ENCODE results near the gene SELENOO. TPM values are rescaled to one million over a fixed set of nuclear protein-coding genes. Genes with fewer than 3 reads are reported as not detected.
"Not testable (repeated sequence)": the region's sequence is repeated elsewhere in the genome, so short reads cannot be mapped to it uniquely, and the experiment has no call there.

Gene SELENOO, protein sequence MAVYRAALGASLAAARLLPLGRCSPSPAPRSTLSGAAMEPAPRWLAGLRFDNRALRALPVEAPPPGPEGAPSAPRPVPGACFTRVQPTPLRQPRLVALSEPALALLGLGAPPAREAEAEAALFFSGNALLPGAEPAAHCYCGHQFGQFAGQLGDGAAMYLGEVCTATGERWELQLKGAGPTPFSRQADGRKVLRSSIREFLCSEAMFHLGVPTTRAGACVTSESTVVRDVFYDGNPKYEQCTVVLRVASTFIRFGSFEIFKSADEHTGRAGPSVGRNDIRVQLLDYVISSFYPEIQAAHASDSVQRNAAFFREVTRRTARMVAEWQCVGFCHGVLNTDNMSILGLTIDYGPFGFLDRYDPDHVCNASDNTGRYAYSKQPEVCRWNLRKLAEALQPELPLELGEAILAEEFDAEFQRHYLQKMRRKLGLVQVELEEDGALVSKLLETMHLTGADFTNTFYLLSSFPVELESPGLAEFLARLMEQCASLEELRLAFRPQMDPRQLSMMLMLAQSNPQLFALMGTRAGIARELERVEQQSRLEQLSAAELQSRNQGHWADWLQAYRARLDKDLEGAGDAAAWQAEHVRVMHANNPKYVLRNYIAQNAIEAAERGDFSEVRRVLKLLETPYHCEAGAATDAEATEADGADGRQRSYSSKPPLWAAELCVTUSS
- polyA plus RNA-seq (2013, experiment 1 of 2; ENCODE audit: insufficient read length), result 13.6 TPM
- polyA plus RNA-seq (2013, experiment 2 of 2; ENCODE audit: insufficient read length), result 11.9 TPM

DNA sequence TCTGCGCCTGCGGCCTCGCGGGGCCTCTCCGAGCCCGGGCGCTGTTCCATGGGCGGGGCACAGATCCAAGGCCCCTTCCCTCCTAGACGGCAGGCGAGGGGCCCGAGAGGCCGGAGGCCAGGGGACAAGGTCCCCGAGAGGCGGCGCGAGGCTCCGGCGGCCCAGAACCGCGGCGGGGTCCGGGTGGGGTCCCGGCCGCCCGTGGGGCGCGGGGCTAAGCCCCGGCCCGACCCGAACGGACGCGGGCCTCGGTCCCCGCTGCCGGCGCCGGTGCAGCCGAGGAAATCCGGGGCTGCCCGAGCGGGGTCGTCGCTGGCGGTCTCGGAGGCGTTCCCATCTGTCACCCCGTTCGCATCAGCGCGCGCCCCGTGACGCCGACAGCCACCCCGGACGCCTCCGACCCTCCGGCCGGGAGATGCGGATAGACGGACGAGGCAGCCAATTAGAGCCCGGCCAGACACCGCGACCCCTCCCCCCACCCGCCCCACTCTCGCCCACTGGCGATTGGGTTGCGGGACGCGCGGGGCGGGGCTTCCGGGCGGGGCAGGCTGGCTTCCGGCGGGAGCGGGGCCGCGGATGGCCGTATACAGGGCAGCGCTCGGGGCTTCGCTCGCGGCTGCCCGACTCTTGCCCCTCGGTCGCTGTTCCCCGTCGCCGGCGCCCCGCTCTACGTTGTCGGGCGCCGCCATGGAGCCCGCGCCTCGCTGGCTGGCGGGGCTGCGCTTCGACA is at the start of gene SELENOO:
Gene SELENOO (plus strand): TSS at position 551 of the 730 bp plus-strand sequence. CDS start 26 bp downstream, at position 577.
- DNase-seq, result peak; percentile 89

DNA sequence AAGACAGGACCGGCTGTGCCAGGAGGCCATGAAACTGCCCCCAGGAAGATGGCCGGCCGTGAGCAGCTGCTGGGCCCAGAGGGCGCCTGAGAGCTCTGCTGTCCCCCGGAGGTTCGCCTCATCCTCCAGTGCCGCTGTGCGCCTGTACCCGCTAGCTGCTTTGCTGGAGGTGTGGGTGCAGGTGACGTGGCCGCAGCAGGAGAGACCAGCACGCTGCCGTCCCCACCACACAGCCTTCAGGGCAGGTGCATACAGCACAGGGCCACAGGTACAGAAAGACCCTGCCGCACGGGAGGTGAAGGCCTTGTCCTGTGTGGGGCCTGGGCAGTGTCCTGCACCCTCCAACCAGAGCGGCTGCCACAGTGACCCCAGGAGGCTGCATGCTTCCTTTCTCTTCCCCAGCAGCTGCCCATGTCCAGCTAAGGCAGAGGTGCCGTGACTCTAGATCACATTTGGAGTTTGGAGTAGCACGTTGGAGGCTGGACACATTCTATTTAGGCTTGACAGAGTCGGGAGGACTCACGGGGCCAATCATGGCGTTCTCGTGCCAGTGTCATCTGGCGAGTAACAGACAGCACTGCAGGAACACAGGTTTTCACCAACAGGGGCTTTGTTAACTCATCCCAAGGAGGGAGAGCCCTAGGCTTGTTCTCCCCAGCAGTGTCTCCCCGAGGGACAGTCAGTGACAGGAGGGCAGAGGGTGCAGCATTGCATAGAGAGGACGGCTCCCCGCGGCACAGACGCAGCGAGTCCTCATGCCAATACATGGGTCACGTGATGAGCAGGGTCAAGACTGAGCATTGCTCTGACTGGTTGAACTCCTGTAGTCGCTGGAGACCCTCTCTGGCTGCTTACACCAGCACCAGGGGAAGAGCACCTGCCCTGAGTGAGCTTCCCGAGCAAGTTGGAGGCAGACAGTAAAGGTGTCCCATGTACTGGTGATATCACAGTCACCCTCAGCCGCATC is 49.0 kb upstream of the SELENOO start:
- DNase-seq, result no peak

DNA sequence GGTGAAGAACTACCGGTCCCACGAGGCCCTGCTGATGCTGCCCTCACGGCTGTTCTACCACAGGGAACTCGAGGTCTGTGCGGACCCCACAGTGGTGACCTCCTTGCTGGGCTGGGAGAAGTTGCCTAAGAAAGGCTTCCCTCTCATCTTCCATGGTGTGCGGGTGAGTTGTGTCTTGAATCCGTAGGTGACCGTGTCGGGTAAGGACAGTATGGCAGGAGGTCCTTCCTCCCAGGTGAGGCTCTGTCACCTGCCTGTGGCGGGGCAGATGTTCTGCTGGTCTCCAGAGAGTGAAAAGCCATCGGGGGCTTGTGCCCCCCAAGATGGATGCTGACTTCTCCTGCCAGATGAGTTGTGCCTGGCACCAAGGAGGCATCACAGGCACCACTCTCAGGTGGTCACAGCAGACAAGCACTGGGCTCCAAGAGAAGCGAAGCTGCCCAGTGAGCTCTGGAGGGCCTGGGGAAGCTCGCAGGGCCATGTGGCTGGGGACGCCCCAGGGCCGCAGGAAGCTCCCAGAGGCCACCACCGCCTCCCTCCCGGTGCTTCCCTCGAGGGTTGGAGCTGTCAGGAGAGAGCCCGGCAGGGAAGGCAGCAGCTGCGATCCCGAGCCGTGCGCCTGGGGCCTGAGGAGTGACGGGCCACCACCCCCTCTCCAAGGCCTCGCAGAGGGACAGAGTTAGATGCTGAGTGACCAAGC is 47.6 kb upstream of the SELENOO start:
- no peak for DNase-seq

DNA sequence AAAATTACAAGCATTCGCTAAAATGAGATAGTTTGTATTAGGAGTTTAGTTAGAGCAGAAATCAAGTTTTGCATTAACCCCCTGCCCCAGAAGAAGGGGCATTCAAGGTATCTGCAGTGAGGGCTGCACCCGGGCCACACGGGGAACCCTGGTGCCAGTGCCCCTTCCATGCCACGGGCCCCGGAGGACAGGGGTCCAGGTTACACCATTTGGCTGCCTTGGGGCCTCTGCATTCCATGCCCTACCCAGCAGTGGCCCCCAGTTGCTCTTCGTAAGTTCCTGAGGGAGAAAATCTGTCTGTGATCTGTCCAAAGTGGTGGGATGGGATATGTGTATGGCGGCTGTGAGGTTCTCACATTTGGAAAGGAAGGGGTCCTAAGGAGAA is 47.1 kb upstream of the SELENOO start:
- DNase-seq, result no peak

DNA sequence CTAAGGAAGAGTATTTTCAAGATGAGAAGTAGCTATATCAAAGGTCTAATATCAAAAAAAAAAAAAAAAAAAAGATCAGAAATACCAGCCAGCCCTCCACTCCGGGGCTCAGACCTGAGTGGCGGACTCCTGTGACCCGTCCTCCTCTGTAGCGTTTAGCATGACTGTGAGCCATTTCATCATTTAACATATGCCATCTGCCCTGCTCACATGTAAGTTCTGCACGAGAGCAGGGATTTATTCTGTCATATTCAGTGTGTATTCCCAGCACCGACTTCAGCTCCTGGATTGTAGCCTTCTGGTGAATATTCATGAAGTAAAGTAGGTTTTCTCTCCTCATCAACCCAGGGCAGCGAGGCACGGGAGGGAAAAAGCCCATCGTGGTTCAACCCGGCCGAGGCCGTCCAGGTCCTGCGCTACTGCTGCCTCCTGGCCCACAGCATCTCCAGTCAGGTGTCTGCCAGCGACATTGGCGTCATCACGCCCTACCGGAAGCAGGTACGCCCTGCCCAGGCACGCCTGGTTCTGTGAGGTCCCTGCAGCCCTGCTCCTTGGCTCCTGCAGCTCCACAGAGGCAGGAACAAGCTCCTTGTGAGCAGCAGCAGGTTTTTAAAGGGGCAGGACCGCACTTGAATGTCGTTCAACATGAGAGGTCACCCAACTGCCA is 43.0 kb upstream of the SELENOO start:
- no peak for DNase-seq

DNA sequence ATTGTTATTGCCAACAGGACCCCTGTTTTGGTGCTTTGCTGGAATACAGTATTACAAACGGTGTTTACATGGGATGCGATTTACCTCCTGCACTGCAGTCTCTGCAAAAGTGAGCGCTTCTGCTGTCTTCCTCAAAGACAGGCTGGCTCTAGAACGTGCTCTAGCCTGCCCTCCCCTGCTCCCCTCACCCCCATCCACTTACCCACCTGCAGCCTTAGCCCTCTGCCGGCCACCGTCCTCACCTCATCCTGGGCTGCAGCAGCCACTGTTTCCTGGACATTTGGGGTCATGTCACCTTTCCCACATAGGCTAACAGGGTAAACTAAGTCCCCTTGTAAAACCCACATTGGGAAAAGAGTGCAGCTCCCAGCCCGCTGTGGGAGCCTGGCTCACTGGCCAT is 39.9 kb upstream of the SELENOO start:
- DNase-seq, result no peak

DNA sequence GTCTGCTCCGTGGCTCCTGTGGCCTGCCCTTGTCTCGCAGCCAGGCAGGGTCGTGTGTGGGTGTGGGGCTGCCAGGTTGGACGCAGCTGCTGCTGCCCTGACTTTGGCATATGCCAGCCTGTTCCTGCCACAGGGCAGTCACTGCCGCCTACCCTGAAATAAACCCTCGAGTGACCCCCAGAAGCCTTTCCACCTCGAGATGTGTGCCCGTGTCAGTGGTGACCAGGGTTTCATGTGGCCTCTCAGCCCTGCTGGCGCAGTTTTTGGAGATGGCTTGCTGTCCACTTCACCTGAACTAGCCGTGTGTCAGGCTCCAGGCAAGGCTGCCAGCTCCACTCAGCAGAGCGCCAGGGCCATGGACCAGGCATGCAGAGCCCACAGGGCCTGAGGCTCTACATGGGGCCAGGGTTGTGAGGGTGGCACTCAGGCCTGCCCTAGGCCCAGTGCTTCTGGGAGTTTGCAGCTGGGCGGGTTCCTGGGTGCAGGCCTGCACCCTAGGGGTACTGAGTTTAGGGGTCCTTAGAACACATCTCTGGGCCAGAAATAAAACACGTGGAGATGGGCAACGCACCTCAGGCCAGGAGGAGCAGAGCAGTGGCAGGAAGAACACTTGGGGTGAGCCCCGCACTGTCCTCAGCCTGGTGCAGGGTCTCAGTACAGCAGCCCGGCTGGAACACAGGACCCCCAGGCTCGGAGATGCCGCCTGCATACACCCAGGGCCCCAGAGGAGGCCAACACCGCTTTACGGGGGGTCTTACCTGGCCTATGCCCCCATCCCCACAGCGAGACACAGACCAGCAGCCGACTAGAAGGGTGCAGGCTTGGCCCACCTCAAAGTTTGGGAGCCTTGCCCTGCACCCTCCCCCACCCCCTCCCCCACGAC is 39.1 kb upstream of the SELENOO start:
- DNase-seq, result no peak

DNA sequence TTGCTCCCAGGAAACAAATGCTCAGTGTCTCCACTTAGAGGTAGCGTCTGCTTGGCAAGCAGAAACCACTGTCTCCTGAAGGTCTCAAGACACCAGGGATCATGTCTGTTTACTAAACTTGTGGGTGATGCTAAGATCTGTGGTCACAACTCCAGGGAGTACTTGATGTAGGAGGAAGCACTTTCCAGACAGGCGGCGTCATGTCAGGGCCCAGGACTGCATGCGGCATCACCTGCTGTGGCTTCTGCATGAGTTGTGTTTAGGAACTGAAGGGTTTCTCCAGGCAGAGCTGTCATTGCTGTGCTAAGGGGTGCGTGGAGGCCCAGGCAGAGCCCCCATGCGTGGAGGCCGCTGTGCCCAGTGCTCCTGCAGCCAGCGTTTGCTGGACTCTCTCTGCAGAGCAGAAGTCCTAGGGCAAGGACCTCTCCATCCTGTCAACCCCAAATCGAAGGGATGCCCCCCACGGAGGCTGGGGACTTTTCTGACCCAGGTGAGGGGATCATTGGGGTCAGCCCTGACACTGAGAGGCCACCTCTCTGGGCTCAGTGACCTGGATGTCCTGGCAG is 38.3 kb upstream of the SELENOO start:
- no peak for DNase-seq

DNA sequence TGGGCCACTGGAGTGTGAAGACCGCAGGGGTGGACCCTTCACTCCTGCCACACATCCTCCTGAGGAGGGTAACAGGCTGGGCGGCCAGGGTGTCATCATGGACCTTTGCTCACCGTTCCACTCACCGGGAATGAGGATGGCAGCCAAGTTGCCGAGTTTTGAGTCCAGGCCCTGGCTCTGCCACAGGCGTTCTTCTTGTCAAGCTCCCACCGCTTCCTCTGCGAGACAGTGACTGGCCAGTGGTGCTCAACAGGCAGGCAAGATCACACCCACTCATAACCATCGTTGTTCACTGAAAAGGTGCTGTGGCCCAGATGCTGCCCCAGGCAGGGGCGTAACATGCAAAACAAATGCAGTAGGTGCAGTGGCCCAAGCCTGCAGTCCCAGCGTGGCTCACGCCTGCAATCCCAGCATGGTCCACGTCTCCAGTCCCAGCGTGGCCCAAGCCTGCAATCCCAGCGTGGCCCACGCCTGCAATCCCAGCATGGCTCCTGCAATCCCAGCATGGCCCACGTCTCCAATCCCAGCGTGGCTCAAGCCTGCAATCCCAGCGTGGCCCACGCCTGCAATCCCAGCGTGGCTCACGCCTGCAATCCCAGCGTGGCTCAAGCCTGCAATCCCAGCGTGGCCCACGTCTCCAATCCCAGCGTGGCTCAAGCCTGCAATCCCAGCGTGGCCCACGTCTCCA is 35.2 kb upstream of the SELENOO start:
- no peak for DNase-seq

DNA sequence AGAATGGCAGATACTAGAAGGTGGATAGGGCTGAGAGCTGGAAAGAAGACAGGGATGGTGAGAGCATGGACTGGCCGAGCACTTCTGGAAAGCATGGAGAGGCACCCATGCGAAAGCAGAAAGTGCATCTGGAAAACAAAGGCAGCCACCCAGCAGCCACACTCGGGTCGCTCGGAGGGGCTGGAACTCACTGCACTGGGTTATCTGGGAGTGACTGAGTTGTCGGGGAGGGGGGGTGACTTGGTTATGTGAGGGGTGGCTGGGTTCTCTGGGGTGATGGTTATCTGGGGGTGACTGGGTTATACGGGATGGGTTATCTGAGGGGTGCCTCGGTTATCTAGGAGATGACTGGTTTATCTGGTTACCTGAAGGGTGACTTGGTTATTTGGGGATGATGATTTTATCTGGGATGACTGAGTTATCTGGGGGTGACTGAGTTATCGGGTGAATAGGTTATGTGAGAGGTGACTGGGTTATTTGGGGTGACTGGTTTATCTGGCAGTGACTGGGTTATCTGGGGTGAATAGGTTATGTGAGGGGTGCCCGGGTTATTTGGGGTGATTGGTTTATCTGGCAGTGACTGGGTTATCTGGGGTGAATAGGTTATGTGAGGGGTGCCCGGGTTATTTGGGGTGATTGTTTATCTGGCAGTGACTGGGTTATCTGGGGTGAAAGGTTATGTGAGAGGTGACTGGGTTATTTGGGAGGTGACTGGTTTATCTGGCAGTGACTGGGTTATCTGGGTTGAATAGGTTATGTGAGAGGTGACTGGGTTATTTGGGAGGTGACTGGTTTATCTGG is 32.9 kb upstream of the SELENOO start:
- DNase-seq, result no peak

DNA sequence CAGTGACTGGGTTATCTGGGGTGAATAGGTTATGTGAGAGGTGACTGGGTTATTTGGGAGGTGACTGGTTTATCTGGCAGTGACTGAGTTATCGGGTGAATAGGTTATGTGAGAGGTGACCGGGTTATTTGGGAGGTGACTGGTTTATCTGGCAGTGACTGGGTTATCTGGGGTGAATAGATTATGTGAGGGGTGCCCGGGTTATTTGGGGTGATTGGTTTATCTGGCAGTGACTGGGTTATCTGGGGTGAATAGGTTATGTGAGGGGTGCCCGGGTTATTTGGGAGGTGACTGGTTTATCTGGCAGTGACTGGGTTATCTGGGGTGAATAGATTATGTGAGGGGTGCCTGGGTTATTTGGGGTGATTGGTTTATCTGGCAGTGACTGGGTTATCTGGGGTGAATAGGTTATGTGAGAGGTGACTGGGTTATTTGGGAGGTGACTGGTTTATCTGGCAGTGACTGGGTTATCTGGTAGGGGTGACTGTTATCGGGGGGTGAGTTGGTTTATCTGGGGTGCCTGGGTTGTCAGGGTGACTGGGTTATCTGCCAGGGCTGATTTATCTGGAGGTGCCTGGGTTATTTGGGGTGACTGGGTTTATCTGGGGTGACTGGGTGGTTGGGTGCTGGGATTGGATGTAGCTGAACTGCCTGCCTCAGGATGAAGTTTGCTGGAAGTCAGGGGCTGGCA is 32.2 kb upstream of the SELENOO start:
- not testable (repeated sequence) for DNase-seq

DNA sequence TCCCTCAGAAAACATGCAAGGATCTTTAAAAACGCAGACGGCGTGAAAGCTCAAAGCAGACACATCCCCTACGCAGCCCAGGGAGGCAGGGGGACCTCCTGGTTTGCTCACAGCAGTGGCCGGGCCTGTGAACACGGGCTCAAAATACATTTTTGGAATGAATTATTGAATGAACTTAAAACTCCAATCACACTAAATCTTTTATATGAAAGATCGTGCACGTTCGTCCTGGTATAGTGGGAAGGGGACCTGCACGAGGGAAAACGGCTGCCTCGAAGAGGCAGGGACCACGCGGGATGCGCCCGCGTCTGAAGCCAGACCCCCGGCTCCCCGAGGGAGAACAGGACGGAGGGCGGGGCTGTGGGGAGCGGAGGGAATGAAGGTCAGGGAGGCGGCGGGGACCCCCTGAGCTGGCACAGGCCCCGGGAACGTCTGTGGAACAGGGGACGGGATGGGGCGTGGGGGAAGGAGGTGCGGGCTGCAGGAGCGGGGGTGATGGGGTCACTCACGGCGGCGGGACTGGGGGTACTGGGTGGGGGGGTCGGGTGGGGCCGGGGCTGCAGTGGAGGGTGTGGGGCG is 31.5 kb upstream of the SELENOO start:
- no peak for DNase-seq

DNA sequence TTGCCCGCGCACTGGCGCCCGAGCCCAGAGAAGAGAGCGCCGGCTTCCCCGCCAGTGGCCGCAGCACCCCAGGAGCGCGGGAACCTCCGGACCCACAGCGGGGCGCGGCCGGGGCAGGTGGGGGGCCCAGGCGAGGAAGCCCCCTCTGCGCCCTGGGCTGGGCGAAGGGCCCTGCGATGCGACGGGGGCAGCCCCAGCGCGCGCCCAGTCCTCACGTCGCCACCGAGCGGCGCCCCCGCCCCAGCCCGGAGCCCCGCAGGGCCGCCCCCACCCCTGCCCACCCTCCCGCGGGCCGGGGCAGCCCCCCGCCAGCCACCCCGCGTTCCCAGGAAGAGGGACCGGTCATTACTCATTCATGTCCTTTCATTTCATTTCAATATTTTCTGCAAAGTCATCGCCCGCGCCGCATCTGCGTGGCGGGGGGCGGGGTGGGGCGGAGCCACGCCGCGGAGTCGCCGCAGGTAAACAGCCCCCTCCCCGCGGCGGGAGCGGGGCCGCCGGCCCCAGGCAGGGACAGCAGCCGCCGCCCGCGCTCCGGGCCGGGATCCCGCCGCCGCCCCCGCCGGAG is 31.0 kb upstream of the SELENOO start:
- peak; percentile 30 for DNase-seq

DNA sequence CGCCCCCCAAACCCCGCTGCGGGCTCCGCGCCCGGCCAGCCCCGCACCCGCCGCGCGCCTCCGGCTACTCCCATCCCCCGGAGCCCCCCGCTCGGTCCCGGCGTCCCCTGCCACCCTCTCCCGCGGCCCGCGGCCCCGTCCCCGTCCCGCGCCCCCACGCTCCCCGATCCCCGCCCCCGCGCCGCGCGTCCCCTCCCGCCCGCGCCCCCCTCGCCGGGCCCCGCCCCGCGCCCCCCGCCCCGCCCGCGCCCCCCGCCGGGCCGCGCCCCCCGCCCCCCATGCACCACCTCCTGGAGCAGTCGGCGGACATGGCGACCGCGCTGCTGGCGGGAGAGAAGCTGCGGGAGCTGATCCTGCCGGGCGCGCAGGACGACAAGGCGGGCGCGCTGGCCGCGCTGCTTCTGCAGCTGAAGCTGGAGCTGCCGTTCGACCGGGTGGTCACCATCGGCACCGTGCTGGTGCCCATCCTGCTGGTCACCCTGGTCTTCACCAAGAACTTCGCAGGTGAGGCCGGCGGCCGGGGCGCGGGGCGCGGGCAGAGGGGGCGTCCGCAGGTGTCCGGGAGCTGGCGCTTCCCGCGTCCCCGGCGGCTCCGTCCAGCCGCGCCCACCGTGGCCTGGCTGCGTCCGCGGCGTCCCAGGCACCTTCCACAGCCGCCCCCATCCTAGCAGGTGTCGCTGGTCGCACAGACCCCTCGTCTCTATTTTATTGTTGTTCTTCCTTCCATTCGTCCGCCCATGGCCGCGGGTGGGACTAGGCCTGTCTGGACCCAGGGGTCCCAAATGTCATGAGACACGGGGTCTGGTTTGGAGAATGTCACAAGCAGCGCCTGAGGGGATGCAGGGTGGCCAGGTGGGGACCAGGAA is 30.1 kb upstream of the SELENOO start, which contains the start of gene PANX2:
Gene PANX2 (plus strand): TSS at position 279 of the 866 bp plus-strand sequence. CDS start 0 bp downstream, at position 279.
- DNase-seq, result no peak

DNA sequence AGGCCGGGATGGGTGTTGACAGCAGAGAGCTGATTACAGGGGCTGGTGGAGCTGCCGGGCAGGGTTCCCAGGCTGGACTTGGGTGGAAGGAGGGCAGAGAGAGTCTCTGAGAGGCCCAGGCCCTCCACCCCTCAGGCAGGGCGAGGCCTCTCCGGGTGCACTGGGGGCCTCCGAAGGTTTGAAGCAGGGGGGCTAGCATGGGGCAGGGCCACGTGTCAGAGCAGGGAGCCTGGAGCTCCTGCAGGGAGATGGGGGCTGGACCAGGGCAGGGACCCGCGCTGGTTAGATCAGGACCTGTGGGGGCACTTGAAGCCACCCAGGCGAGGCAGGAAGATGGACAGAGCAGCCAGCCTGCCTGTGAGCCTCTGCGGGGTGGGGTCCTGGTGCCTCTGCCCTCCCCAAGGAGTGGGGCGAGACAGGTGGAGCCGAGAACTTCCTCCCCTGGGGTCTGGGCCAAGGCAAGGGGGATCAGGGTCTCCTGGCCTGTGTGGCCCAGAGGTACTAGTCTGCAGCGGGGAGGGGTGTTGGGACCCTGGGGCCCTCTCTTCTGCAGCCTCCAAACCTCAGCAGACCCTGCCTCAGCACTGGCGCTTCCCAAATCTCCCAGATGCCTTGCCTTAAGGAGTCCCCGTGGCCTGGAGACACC is 29.4 kb upstream of the SELENOO start:
- DNase-seq, result no peak

Data from fibroblast of skin of scalp (primary cell).